Suprapubic skin (tissue), 4 donors: ENCODE data around the gene ABHD12B. TPM values are rescaled to one million over a fixed set of nuclear protein-coding genes. Genes with fewer than 3 reads are reported as not detected.
A peak's percentile ranks its signal among the peaks of the same experiment; 100 is the strongest.

Source experiments
- DNase-seq, 2 donors: peaks; one replicate each; pipeline ENCODE4 v3.0.0-alpha.2; 2019; ENCODE audit warnings: low spot score in 2 of 2
- H3K27ac ChIP-seq: fragments of 200-600 bp; sonication (generic); one replicate; pipeline ENCODE4 v1.5.1; 2019
- H3K27me3 ChIP-seq: fragments of 200-600 bp; sonication (generic); one replicate; pipeline ENCODE4 v1.5.1; 2019
- H3K36me3 ChIP-seq: fragments of 200-600 bp; sonication (generic); one replicate; pipeline ENCODE4 v1.5.1; 2019
- H3K4me1 ChIP-seq: fragments of 200-600 bp; sonication (generic); one replicate; pipeline ENCODE4 v1.5.1; 2019
- H3K4me3 ChIP-seq: fragments of 200-600 bp; sonication (generic); one replicate; pipeline ENCODE4 v1.5.1; 2019; ENCODE audit warnings: mild to moderate bottlenecking
- H3K9me3 ChIP-seq: fragments of 200-600 bp; sonication (generic); one replicate; pipeline ENCODE4 v1.5.1; 2019
- CTCF ChIP-seq, 2 donors: fragments of 200-600 bp in 1 of 2; fragments of 450-650 bp in 1 of 2; sonication (generic) in 1 of 2; IDR thresholded peaks; one replicate each; pipeline ENCODE4 v1.5.1; 2016 to 2019; ENCODE audit warnings: antibody characterized with exemption in 2 of 2, mild to moderate bottlenecking in 1 of 2, moderate library complexity in 1 of 2
- EP300 ChIP-seq: sonication (generic); formaldehyde crosslinking; IDR thresholded peaks from one replicate; pipeline ENCODE4 v1.6.1; 2017; ENCODE audit warnings: antibody characterized with exemption
- POLR2A ChIP-seq, 2 donors: fragments of 450-650 bp; IDR thresholded peaks; one replicate each; pipeline ENCODE4 v1.6.1; 2017; ENCODE audit warnings: antibody characterized with exemption in 2 of 2, mild to moderate bottlenecking in 2 of 2, moderate library complexity in 2 of 2
- POLR2AphosphoS5 ChIP-seq, 3 donors: sonication (generic); formaldehyde crosslinking; IDR thresholded peaks; one replicate each; pipeline ENCODE4 v1.6.1; 2017; ENCODE audit warnings: antibody characterized with exemption in 3 of 3
- WGBS: methylation state at CpG from one replicate; pipeline ENCODE4 v1.1.5; 2018; 5-methylcytosine and 5-hydroxymethylcytosine counted together
- total RNA-seq, 4 donors: library from RNA; depleted of rRNA; stranded (reverse); fragments of >200 nt; gene quantifications; one replicate each; pipeline ENCODE4 v1.1.0, GENCODE V29; 2016

Gene ABHD12B
- total RNA-seq, 4 donors from 2014 or later: 9.1 to 32.0 (median 25.2) TPM

- 94% methylated on average over 8 of the region's 8 CpGs for WGBS
- TF ChIP-seq CTCF (IDR thresholded peaks at IDR 0.05) (no peak), POLR2A (IDR thresholded peaks at IDR 0.05) (no peak), EP300 (no peak), POLR2AphosphoS5 (IDR thresholded peaks at IDR 0.05) (no peak)
- no peaks in the 10 kb centered on the region for H3K36me3 ChIP-seq
- no peak for DNase-seq
- H3K27me3 ChIP-seq: no peaks in the 10 kb centered on the region
- no peaks in the 10 kb centered on the region for H3K9me3 ChIP-seq
- H3K27ac ChIP-seq: no peak overlapping the region
- no peak overlapping the region for H3K4me3 ChIP-seq
- H3K4me1 ChIP-seq: peaks cover 41% of the 10 kb centered on the region
Observed at GRCh38 chr14:50826681-50827080, 45.2 kb upstream of the ABHD12B start.

GRCh38 chr14:50828721-50829488 lies 42.9 kb upstream of the ABHD12B start:
- Histone ChIP-seq H3K27me3 (no peaks in the 10 kb centered on the region), H3K27ac (no peak overlapping the region), H3K4me3 (peak overlapping the region; percentile 73), H3K9me3 (no peaks in the 10 kb centered on the region), H3K4me1 (peaks cover 24% of the 10 kb centered on the region), H3K36me3 (no peaks in the 10 kb centered on the region)
- DNase-seq: no peak
- TF ChIP-seq POLR2A (IDR thresholded peaks at IDR 0.05): no peak
- TF ChIP-seq EP300: no peak
- no peak for TF ChIP-seq CTCF (IDR thresholded peaks at IDR 0.05)
- TF ChIP-seq POLR2AphosphoS5 (IDR thresholded peaks at IDR 0.05): no peak
- WGBS: 63% methylated on average over 10 of the region's 10 CpGs

GRCh38 chr14:50829489-50830043 lies 42.3 kb upstream of the ABHD12B start:
- WGBS: 14% methylated on average over 14 of the region's 14 CpGs
- Histone ChIP-seq H3K36me3 (no peaks in the 10 kb centered on the region), H3K4me3 (peak overlapping the region; percentile 73), H3K4me1 (peaks cover 23% of the 10 kb centered on the region), H3K9me3 (no peaks in the 10 kb centered on the region), H3K27me3 (no peaks in the 10 kb centered on the region), H3K27ac (no peak overlapping the region)
- TF ChIP-seq POLR2AphosphoS5 (IDR thresholded peaks at IDR 0.05): no peak
- no peak for TF ChIP-seq EP300
- TF ChIP-seq POLR2A (IDR thresholded peaks at IDR 0.05): no peak
- TF ChIP-seq CTCF (IDR thresholded peaks at IDR 0.05): no peak
- no peak for DNase-seq

- DNase-seq: peak; percentile 74 to 83
- no peak for TF ChIP-seq EP300
- no peak for TF ChIP-seq CTCF (IDR thresholded peaks at IDR 0.05)
- TF ChIP-seq POLR2AphosphoS5 (IDR thresholded peaks at IDR 0.05): no peak
- TF ChIP-seq POLR2A (IDR thresholded peaks at IDR 0.05): no peak
- H3K4me1 ChIP-seq: peaks cover 23% of the 10 kb centered on the region
- H3K9me3 ChIP-seq: no peaks in the 10 kb centered on the region
- no peaks in the 10 kb centered on the region for H3K36me3 ChIP-seq
- peak overlapping the region; percentile 73 for H3K4me3 ChIP-seq
- under 1% methylated on average over 14 of the region's 93 CpGs for WGBS
- H3K27ac ChIP-seq: peak overlapping the region; percentile 90
- no peaks in the 10 kb centered on the region for H3K27me3 ChIP-seq
Observed at GRCh38 chr14:50830044-50830931, 41.6 kb upstream of the ABHD12B start.
